ENCODE data around the gene CEP104. TPM values are rescaled to one million over a fixed set of nuclear protein-coding genes. Genes with fewer than 3 reads are reported as not detected.

CEP104 gene
- polyA plus RNA-seq, 1 of the 3 experiments (the other 2 are of a cell fraction) = 19.2 TPM

DNA sequence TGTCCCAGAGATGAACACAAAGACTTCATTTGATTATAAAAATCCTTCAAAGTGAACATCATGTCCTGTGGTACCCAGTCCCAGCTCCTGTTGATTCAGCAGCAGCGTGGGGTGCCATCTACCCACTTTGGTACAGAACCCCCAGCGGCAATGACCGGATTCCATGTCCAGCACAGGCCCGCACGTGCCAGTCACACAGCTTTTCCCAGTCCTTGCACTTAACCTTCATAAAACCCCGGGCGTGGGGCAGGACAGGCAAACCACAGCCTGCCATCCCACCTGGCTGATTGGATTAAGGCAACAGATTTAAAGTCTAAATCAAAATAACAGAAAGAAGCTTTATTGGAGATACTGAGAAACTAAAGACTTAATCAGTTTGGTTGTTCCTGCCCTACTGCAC is 15.5 kb downstream of the CEP104 start (continued):
- TF ChIP-seq, protein P1, sequence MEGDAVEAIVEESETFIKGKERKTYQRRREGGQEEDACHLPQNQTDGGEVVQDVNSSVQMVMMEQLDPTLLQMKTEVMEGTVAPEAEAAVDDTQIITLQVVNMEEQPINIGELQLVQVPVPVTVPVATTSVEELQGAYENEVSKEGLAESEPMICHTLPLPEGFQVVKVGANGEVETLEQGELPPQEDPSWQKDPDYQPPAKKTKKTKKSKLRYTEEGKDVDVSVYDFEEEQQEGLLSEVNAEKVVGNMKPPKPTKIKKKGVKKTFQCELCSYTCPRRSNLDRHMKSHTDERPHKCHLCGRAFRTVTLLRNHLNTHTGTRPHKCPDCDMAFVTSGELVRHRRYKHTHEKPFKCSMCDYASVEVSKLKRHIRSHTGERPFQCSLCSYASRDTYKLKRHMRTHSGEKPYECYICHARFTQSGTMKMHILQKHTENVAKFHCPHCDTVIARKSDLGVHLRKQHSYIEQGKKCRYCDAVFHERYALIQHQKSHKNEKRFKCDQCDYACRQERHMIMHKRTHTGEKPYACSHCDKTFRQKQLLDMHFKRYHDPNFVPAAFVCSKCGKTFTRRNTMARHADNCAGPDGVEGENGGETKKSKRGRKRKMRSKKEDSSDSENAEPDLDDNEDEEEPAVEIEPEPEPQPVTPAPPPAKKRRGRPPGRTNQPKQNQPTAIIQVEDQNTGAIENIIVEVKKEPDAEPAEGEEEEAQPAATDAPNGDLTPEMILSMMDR (IDR thresholded peaks at IDR 0.05) = no peak
- no peak for TF ChIP-seq MXI1 (IDR thresholded peaks at IDR 0.05; ENCODE audit: low read depth, low read length)
- TF ChIP-seq YY1 (IDR thresholded peaks at IDR 0.05; ENCODE audit: low read depth) = no peak
- no peak for TF ChIP-seq TAF1 (IDR thresholded peaks at IDR 0.05; ENCODE audit: borderline replicate concordance, low read depth, low read length)

DNA sequence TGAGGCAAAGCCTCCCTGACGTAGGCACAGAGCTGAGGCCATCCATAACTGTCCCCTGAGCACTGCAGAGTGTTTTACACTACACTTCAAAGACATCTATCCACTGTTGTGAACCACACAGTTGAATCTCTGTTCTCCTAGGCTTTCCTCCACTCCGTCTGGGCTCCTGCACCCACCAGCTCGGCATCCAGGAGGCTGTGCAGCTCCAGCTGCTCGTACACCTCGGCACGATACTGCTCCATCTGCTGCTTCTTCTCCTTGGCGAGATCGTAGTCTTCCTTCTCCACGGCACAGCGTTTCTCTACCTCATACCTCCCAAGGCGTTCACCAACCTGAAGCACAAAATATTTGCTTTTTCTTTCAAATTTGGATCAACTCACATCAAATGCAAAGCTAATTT is 18.2 kb downstream of the CEP104 start:
- H3K27ac ChIP-seq (ENCODE audit: low read depth in 2 of 2, low read length in 1 of 2) = no peak overlapping the region
- H3K4me3 ChIP-seq (ENCODE audit: low read depth in 2 of 2, low read length in 1 of 2) = no peak overlapping the region
- H3K4me1 ChIP-seq (ENCODE audit: control insufficient read depth in 1 of 2, insufficient read depth in 2 of 2, low read depth in 1 of 2, low read length in 1 of 2) = no peaks in the 10 kb centered on the region
- H4K20me1 ChIP-seq (ENCODE audit: insufficient read depth) = no peaks in the 10 kb centered on the region
- no peak overlapping the region for H3K9ac ChIP-seq
- WGBS (ENCODE audit: low lambda C conversion rate) = 99% methylated on average over 10 of the region's 11 CpGs
- TF ChIP-seq, protein P2, sequence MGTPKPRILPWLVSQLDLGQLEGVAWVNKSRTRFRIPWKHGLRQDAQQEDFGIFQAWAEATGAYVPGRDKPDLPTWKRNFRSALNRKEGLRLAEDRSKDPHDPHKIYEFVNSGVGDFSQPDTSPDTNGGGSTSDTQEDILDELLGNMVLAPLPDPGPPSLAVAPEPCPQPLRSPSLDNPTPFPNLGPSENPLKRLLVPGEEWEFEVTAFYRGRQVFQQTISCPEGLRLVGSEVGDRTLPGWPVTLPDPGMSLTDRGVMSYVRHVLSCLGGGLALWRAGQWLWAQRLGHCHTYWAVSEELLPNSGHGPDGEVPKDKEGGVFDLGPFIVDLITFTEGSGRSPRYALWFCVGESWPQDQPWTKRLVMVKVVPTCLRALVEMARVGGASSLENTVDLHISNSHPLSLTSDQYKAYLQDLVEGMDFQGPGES (IDR thresholded peaks at IDR 0.05; ENCODE audit: low read depth, low read length) = no peak
- TF ChIP-seq SMC3 (IDR thresholded peaks at IDR 0.05; ENCODE audit: low read depth, low read length) (no peak), TCF12 (IDR thresholded peaks at IDR 0.05) (no peak), EZH2phosphoT487 (IDR thresholded peaks at IDR 0.05; ENCODE audit: borderline replicate concordance, low read depth) (no peak), RAD21 (IDR thresholded peaks at IDR 0.05; ENCODE audit: low read length) (no peak), SIN3A (IDR thresholded peaks at IDR 0.05; ENCODE audit: borderline replicate concordance, low read depth, low read length) (no peak), POLR2AphosphoS5 (IDR thresholded peaks at IDR 0.05; ENCODE audit: low read depth, low read length) (no peak), NRF1 (IDR thresholded peaks at IDR 0.05; ENCODE audit: low read depth, low read length) (no peak), MEF2A (IDR thresholded peaks at IDR 0.05; ENCODE audit: borderline replicate concordance, low read depth) (no peak), YY1 (IDR thresholded peaks at IDR 0.05; ENCODE audit: low read depth) (no peak), CHD2 (IDR thresholded peaks at IDR 0.05; ENCODE audit: low read length, partially characterized antibody) (no peak)
- TF ChIP-seq, protein P3, sequence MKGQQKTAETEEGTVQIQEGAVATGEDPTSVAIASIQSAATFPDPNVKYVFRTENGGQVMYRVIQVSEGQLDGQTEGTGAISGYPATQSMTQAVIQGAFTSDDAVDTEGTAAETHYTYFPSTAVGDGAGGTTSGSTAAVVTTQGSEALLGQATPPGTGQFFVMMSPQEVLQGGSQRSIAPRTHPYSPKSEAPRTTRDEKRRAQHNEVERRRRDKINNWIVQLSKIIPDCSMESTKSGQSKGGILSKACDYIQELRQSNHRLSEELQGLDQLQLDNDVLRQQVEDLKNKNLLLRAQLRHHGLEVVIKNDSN (IDR thresholded peaks at IDR 0.05; ENCODE audit: borderline replicate concordance, low read depth) = no peak
- no peak overlapping the region for H2AFZ ChIP-seq (ENCODE audit: low read depth)
- H3K9me3 ChIP-seq = no peaks in the 10 kb centered on the region
- POLR2A ChIA-PET = interaction anchor here (0.5 to 0.7 kb wide), 2 partner anchors 16 to 1919 kb away, joined by 3 to 5 read pairs; no protein-coding TSS in a partner anchor
- CTCF ChIA-PET = interaction anchor here (1.0 kb wide), 1 partner anchor 17 kb away, joined by 3 read pairs; no protein-coding TSS in a partner anchor
- no peak overlapping the region for H3K4me2 ChIP-seq
- no peaks in the 10 kb centered on the region for H3K79me2 ChIP-seq (ENCODE audit: insufficient read depth)
- no peaks in the 10 kb centered on the region for H3F3A ChIP-seq (replicated peaks; ENCODE audit: insufficient read depth)
- H3K27me3 ChIP-seq (ENCODE audit: insufficient read depth) = no peaks in the 10 kb centered on the region
- DNase-seq = no peak
- peaks cover 18 to 34% of the 10 kb centered on the region in 2 experiments for H3K36me3 ChIP-seq (replicated peaks in 1 of 2; ENCODE audit: control insufficient read depth in 1 of 2, insufficient read depth in 2 of 2, low read length in 1 of 2)
- no peaks in the 10 kb centered on the region for H3K9me2 ChIP-seq

Data from SK-N-SH (cell line).